ENCODE data around the gene PHGDH. TPM values are rescaled to one million over a fixed set of nuclear protein-coding genes. Genes with fewer than 3 reads are reported as not detected.

Gene PHGDH
- total and polyA plus RNA-seq, 10 donors, result 1.1 to 24.6 (median 5.5) TPM

DNA sequence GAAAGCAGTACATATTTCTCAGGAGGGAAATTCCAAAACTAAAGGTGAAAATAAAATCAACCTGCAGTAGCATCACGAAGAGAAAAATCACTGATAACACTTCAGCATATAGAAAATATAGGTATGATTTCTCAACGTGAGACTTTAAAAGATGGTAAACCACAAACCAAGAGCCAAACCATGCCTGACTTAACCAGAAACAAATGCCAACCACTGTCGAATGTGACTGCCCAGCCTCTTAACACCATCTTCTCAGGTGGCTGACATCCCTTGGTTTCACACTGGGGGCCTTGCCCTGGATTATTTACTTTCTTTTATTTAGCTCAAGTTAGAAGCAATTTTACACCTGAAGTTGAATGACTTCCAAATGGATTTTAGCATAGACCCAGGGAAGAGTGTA lies 46.9 kb downstream of the PHGDH start:
- TF ChIP-seq POLR2AphosphoS5 (IDR thresholded peaks at IDR 0.05) (no peak), CTCF (IDR thresholded peaks at IDR 0.05 in 8 of 11, conservative IDR thresholded peaks at IDR 0.05 in 3 of 11) (no peak), POLR2A (IDR thresholded peaks at IDR 0.05) (no peak)
- WGBS, 5 donors, result 53 to 59% (median 58%) methylated on average over 3 of the region's 3 CpGs
- Histone ChIP-seq H3K4me3 (no peak overlapping the region), H3K27me3 (replicated peaks in 1 of 7) (peaks cover 0 to 4% (median 0%) of the 10 kb centered on the region in 7 donors), H3K27ac (no peak overlapping the region), H3K9me3 (no peaks in the 10 kb centered on the region), H3K36me3 (no peaks in the 10 kb centered on the region), H3K4me1 (no peaks in the 10 kb centered on the region)
- no peak for DNase-seq
- intact Hi-C loops (cut with DNase I; ENCODE audit: low total_unique reads), result no loop called here

DNA sequence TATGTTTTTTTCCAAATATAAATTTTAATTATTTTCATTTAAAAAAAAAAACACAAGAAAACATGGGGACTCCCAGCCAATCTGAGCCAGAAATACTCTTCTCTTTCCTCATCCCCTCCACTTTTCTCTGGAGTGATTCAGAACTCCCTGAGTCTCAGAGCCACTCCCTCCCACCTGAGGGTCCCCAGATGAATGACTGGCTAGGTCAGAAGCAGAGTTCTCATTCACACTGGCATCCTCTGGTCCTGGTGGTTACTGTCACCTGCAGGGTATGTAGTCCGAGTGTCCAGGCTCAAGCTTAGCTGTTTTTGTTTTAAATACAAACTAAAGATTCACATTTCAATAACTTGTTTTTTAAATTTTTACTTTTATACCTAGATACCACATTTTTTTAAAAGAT lies 50.7 kb downstream of the PHGDH start:
- no peak for DNase-seq
- no peak overlapping the region for H3K4me3 ChIP-seq
- intact Hi-C loops (cut with DNase I; ENCODE audit: low total_unique reads), result no loop called here
- WGBS, 5 donors, result 82 to 96% (median 90%) methylated on average over 1 of the region's 1 CpG
- H3K27me3 ChIP-seq (replicated peaks in 1 of 7), result peaks cover 0 to 7% (median 0%) of the 10 kb centered on the region in 7 donors
- no peaks in the 10 kb centered on the region for H3K9me3 ChIP-seq
- H3K4me1 ChIP-seq, result no peaks in the 10 kb centered on the region
- H3K36me3 ChIP-seq, result no peaks in the 10 kb centered on the region
- no peak overlapping the region for H3K27ac ChIP-seq
- no peak for TF ChIP-seq POLR2A (IDR thresholded peaks at IDR 0.05)
- TF ChIP-seq POLR2AphosphoS5 (IDR thresholded peaks at IDR 0.05), result no peak
- no peak for TF ChIP-seq CTCF (IDR thresholded peaks at IDR 0.05 in 8 of 11, conservative IDR thresholded peaks at IDR 0.05 in 3 of 11)

- TF ChIP-seq POLR2A (IDR thresholded peaks at IDR 0.05), result no peak
- TF ChIP-seq POLR2AphosphoS5 (IDR thresholded peaks at IDR 0.05), result no peak
- no peak for TF ChIP-seq CTCF (IDR thresholded peaks at IDR 0.05 in 8 of 11, conservative IDR thresholded peaks at IDR 0.05 in 3 of 11)
- WGBS, 5 donors, result 81 to 97% (median 91%) methylated on average over 1 of the region's 1 CpG
These were observed 51.2 kb downstream of the PHGDH start for GRCh38 chr1:119762953-119763352.

GRCh38 chr1:119764220-119764619 lies 52.5 kb downstream of the PHGDH start:
- no peaks in the 10 kb centered on the region for H3K36me3 ChIP-seq
- H3K4me1 ChIP-seq, result no peaks in the 10 kb centered on the region
- no peak for DNase-seq
- no peak overlapping the region for H3K4me3 ChIP-seq
- no peaks in the 10 kb centered on the region for H3K9me3 ChIP-seq
- peaks cover 0 to 17% (median 0%) of the 10 kb centered on the region in 7 donors for H3K27me3 ChIP-seq (replicated peaks in 1 of 7)
- intact Hi-C loops (cut with DNase I; ENCODE audit: low total_unique reads), result no loop called here
- 85 to 92% (median 88%) methylated on average over 6 of the region's 6 CpGs for WGBS, 5 donors
- no peak overlapping the region for H3K27ac ChIP-seq
- no peak for TF ChIP-seq POLR2A (IDR thresholded peaks at IDR 0.05)
- TF ChIP-seq POLR2AphosphoS5 (IDR thresholded peaks at IDR 0.05), result no peak
- no peak for TF ChIP-seq CTCF (IDR thresholded peaks at IDR 0.05 in 8 of 11, conservative IDR thresholded peaks at IDR 0.05 in 3 of 11)

More at GRCh38 chr1:119762953-119763352, 51.2 kb downstream of the PHGDH start:
- Histone ChIP-seq H3K4me3 (no peak overlapping the region), H3K27ac (no peak overlapping the region), H3K27me3 (replicated peaks in 1 of 7) (peaks cover 0 to 7% (median 0%) of the 10 kb centered on the region in 7 donors), H3K9me3 (no peaks in the 10 kb centered on the region), H3K4me1 (no peaks in the 10 kb centered on the region), H3K36me3 (no peaks in the 10 kb centered on the region)
- intact Hi-C loops (cut with DNase I; ENCODE audit: low total_unique reads), result no loop called here
- DNase-seq, result no peak
